ENCODE results near the gene DGKQ.

Gene DGKQ

DNA sequence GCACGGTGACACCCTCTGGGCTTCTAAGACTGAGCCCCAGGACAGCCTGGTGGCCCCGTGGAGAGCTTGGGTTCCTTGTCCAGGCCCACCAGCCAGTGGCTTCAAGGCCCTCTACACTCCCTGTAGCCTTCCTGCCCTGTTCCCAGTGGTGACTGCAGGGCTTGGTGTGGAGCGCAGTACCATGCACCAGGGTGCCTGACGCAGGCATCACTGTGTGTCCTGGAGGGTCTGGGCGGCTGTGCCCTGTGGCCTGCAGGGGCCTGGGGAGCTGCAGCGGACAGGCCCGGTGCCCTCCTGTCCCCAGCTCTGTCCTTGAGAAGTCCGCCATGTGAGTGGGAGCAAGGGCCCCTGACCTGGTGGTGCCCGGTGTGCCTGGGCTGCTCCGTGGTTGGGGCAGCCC, 42.4 kb upstream of the DGKQ start:
- H3K27ac ChIP-seq (ENCODE audit: low read length), result no peak overlapping the region
- H3K36me3 ChIP-seq (ENCODE audit: control insufficient read depth, insufficient read depth, low read length), result no peaks in the 10 kb centered on the region; the same call in 1 of the 2 replicates
- peaks cover under 1% of the 10 kb centered on the region; the same call in 1 of the 2 replicates for H3K27me3 ChIP-seq (ENCODE audit: control insufficient read depth, insufficient read depth, low read length)
- H3K4me3 ChIP-seq (ENCODE audit: low read length), result no peak overlapping the region
- H3K9me3 ChIP-seq (ENCODE audit: control insufficient read depth, insufficient read depth, low read length), result no peaks in the 10 kb centered on the region
- DNase-seq (ENCODE audit: low read depth, low spot score), result no peak
- peaks cover 1% of the 10 kb centered on the region; the same call in 1 of the 2 replicates for H3K4me1 ChIP-seq (ENCODE audit: control insufficient read depth, insufficient read depth, low read length)
- WGBS (ENCODE audit: insufficient coverage, insufficient read length), result no CpG with 5 or more reads among the region's 10 CpGs

DNA sequence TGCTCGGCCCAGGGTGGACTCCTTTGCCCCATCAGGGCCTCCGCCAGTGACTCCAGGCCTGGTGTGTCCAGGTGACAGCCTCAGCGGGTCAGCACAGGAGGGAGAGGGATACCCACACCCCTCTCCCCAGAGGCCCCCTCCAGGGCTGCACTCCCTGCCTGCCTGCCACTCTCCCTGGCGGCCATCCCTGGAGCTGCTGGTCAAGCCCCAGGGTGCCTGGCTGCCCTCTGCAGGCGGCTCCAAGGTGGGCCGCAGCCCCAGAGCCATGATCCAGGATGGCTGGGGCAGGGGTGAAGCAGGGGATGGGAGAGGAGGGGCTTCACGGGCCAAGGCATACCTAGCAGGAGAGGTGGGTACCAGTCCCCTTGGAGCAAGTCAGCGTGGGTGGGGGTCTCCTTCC, 41.8 kb upstream of the DGKQ start:
- no peaks in the 10 kb centered on the region; the same call in 1 of the 2 replicates for H3K36me3 ChIP-seq (ENCODE audit: control insufficient read depth, insufficient read depth, low read length)
- WGBS (ENCODE audit: insufficient coverage, insufficient read length), result no CpG with 5 or more reads among the region's 8 CpGs
- H3K4me3 ChIP-seq (ENCODE audit: low read length), result no peak overlapping the region
- peaks cover 6% of the 10 kb centered on the region; the same call in 1 of the 2 replicates for H3K27me3 ChIP-seq (ENCODE audit: control insufficient read depth, insufficient read depth, low read length)
- peaks cover 2% of the 10 kb centered on the region; the same call in 1 of the 2 replicates for H3K4me1 ChIP-seq (ENCODE audit: control insufficient read depth, insufficient read depth, low read length)
- H3K27ac ChIP-seq (ENCODE audit: low read length), result no peak overlapping the region
- DNase-seq (ENCODE audit: low read depth, low spot score), result no peak
- no peaks in the 10 kb centered on the region for H3K9me3 ChIP-seq (ENCODE audit: control insufficient read depth, insufficient read depth, low read length)

DNA sequence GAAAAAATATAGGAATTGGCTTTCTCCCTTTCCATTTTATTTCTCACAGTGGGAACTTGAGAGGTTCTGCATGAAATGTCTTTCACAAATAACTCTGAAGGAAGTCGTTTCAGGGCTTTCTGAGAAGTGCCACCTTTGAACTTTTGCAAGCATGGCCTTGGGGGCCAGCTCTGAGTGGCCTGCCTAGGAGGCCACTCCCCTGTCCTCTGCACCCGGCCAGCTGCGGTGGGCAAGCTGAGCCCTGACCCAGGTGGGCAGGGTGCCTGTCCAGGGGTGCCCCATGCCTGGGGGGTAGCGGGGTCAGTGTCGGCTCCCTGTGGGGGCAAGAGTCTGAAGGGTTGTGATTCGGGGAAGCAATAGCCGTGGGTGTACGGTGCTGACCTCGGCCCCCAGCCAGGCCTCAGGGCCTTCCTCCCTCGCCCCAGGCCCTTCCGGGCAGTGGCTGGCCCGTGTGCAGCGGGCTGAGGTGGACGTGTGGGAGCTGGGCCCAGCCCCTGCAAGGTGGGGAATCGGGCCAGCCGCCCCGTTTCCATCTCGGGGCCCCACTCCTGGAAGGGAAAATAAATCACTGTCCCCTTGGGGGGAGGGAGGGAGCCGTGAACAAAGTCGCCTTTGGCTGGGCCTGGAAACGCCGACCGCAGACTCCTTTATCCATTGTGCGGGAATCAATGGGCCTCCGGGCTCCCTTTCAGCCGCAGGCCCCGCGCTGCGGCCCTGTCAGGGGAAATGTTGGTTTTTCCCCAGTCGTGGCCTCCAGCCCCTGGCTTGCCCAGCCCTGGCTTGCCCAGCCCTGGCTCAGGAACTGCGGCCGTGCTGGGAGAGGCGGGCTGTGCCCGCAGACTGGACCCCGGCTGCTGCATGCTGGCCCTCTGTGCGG, 41.2 kb upstream of the DGKQ start:
- Histone ChIP-seq H3K9me3 (ENCODE audit: control insufficient read depth, insufficient read depth, low read length) (no peaks in the 10 kb centered on the region), H3K4me1 (ENCODE audit: control insufficient read depth, insufficient read depth, low read length) (peaks cover 5% of the 10 kb centered on the region; the same call in 1 of the 2 replicates), H3K27ac (ENCODE audit: low read length) (no peak overlapping the region), H3K36me3 (ENCODE audit: control insufficient read depth, insufficient read depth, low read length) (no peaks in the 10 kb centered on the region; the same call in 1 of the 2 replicates), H3K27me3 (ENCODE audit: control insufficient read depth, insufficient read depth, low read length) (peaks cover 10% of the 10 kb centered on the region; the same call in 1 of the 2 replicates), H3K4me3 (ENCODE audit: low read length) (no peak overlapping the region)
- no CpG with 5 or more reads among the region's 36 CpGs for WGBS (ENCODE audit: insufficient coverage, insufficient read length)
- DNase-seq (ENCODE audit: low read depth, low spot score), result no peak

DNA sequence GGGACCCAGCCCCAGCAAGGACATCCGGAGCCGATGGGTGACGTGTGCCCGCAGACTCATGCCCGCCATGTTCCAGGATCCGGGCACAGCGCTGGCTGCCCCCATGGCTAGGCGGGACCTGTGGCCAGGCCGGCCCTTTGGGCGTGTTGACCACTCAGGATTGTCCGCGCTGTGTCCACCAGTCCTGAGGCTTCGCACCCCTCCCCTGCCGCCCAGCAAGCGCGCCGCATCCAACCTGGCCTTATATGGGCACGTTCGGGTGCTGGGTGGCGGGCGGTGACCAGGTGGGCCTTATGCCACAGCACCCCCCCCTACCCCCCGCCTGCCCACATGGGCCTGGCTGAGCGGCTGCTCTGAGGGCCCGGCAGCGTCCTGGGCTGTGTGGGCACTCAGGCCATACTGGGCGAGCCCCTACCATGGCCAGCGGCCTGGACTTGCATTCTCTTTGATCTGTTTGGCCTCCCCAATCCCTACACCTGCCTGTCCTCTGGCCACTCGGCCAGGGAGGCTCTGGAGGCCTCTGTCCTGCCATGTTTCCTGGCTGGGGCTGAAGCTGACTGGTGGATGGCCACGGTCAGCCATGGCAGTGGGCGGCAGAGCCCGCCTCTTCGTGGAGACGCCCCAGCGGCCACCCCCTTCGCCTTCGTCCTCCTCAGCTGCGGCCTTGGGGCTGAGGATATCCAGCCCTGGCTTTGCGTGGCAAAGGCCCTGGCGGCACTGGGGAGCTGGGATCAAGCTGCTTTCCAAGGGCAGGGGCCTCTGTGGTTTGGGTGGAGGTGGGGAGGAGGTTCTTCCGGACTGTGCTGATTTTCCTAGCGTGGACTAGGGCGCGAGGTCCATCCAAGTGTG, 40.1 kb upstream of the DGKQ start:
- Histone ChIP-seq H3K9me3 (ENCODE audit: control insufficient read depth, insufficient read depth, low read length) (no peaks in the 10 kb centered on the region), H3K4me1 (ENCODE audit: control insufficient read depth, insufficient read depth, low read length) (peaks cover 5% of the 10 kb centered on the region; the same call in 1 of the 2 replicates), H3K4me3 (ENCODE audit: low read length) (no peak overlapping the region), H3K27ac (ENCODE audit: low read length) (no peak overlapping the region), H3K27me3 (ENCODE audit: control insufficient read depth, insufficient read depth, low read length) (peaks cover 16% of the 10 kb centered on the region), H3K36me3 (ENCODE audit: control insufficient read depth, insufficient read depth, low read length) (no peaks in the 10 kb centered on the region; the same call in 1 of the 2 replicates)
- no CpG with 5 or more reads among the region's 43 CpGs for WGBS (ENCODE audit: insufficient coverage, insufficient read length)
- no peak for DNase-seq (ENCODE audit: low read depth, low spot score)

DNA sequence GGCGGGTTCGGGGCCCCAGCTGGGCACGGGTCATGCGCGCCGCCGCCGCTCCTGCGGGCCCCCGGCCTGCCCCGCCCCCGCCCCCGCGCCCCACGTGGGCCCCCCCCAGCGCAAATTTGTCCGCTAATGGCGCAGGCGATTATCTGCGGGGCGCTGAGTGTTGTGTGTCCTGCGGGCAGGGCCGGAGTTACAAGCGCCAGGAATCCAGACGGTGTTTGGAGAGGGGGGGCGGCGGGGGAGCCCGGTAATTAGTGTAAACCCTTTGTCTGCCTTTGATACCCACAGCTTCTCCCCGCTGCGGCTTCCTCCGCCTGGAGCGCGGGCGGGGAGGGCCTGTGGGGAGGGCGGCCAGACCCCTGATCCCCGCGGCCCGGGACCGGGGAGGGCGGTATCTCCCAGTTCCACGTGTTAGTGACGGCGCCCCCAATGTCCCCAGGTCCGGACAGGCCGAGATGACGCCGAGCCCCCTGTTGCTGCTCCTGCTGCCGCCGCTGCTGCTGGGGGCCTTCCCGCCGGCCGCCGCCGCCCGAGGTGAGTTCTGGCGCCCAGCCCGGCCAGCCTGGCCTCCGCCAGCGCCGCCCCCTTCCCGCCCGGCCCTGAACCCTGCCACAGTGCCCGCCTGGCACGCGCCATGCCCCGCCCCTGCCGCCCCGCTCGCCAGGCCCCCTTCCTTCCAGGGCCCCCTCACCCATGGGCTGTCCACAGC, 38.8 kb upstream of the DGKQ start:
- DNase-seq (ENCODE audit: low read depth, low spot score), result no peak
- H3K9me3 ChIP-seq (ENCODE audit: control insufficient read depth, insufficient read depth, low read length), result no peaks in the 10 kb centered on the region
- no peak overlapping the region for H3K27ac ChIP-seq (ENCODE audit: low read length)
- H3K4me1 ChIP-seq (ENCODE audit: control insufficient read depth, insufficient read depth, low read length), result peaks cover 5% of the 10 kb centered on the region; the same call in 1 of the 2 replicates
- H3K4me3 ChIP-seq (ENCODE audit: low read length), result peak overlapping the region; percentile 32; the same call in 1 of the 2 replicates
- no CpG with 5 or more reads among the region's 69 CpGs for WGBS (ENCODE audit: insufficient coverage, insufficient read length)
- no peaks in the 10 kb centered on the region; the same call in 1 of the 2 replicates for H3K36me3 ChIP-seq (ENCODE audit: control insufficient read depth, insufficient read depth, low read length)
- peaks cover 24% of the 10 kb centered on the region for H3K27me3 ChIP-seq (ENCODE audit: control insufficient read depth, insufficient read depth, low read length)

DNA sequence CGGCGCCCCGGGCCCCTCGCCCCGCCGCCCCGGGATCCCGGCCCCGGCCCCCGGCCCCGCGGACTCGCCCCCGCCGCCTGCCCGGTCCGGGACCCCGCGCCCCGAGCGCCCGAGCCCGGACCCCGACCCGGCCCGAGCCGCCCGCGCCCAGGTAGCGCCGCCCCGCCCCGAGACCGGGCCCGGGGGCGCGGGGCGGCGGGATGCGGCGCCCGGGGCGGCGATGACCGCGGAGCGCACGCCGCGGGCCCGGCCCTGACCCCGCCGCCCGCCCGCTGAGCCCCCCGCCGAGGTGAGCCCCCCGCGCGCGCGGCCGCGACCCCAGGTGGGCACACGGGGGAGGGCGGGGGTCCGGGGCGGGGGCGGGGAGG, 38.3 kb upstream of the DGKQ start:
- Histone ChIP-seq H3K4me3 (ENCODE audit: low read length) (peak overlapping the region; percentile 22; the same call in 1 of the 2 replicates), H3K9me3 (ENCODE audit: control insufficient read depth, insufficient read depth, low read length) (no peaks in the 10 kb centered on the region), H3K27ac (ENCODE audit: low read length) (no peak overlapping the region), H3K4me1 (ENCODE audit: control insufficient read depth, insufficient read depth, low read length) (peaks cover 5% of the 10 kb centered on the region; the same call in 1 of the 2 replicates), H3K36me3 (ENCODE audit: control insufficient read depth, insufficient read depth, low read length) (no peaks in the 10 kb centered on the region; the same call in 1 of the 2 replicates), H3K27me3 (ENCODE audit: control insufficient read depth, insufficient read depth, low read length) (peaks cover 24% of the 10 kb centered on the region)
- WGBS (ENCODE audit: insufficient coverage, insufficient read length), result no CpG with 5 or more reads among the region's 69 CpGs
- DNase-seq (ENCODE audit: low read depth, low spot score), result no peak

DNA sequence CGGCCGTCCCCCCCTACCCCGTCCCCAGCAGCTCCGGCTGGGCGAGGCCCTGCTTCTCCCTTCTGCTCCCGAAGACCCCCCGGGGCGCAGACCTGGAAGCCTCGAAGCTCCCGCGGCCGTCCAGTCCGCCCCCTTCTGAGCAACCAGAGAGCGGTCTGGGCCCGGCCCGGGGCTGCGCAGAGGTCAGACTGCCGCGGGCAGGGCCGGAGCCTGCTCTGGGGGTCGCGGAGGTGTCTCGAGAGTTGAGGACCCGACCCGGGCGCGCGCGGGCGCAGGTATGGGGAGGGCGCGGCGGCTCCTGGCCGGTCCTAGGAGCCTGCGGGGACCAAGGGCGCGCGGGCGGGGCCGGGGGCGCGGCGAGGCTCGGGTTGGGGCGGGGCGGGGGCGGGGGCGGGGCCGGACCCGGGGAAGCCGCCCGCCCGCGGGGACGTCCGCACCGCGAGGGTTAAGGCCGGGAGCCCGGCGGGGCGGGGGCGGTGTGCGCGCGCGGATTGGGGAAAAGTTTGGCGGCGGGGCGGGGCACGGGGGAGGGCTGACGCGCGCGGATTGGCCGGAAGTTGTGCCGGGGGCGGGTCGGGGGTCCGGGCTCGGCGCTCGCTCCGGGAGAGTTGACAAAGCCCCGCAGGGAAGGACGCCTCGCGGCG, 37.8 kb upstream of the DGKQ start, which contains the start of gene FGFRL1:
Gene FGFRL1, plus strand, starts transcription at position 605 of the 644 bp plus-strand sequence. CDS start 860 bp downstream, outside the sequence.
- WGBS (ENCODE audit: insufficient coverage, insufficient read length), result no CpG with 5 or more reads among the region's 89 CpGs
- H3K27me3 ChIP-seq (ENCODE audit: control insufficient read depth, insufficient read depth, low read length), result peaks cover 24% of the 10 kb centered on the region
- H3K4me1 ChIP-seq (ENCODE audit: control insufficient read depth, insufficient read depth, low read length), result peaks cover 5% of the 10 kb centered on the region; the same call in 1 of the 2 replicates
- H3K4me3 ChIP-seq (ENCODE audit: low read length), result peak within 1 kb of the TSS; percentile 32; the same call in 1 of the 2 replicates
- H3K36me3 ChIP-seq (ENCODE audit: control insufficient read depth, insufficient read depth, low read length), result no peaks in the 10 kb centered on the region
- no peak within 1 kb of the TSS for H3K27ac ChIP-seq (ENCODE audit: low read length)
- DNase-seq (ENCODE audit: low read depth, low spot score), result no peak
- H3K9me3 ChIP-seq (ENCODE audit: control insufficient read depth, insufficient read depth, low read length), result no peaks in the 10 kb centered on the region

DNA sequence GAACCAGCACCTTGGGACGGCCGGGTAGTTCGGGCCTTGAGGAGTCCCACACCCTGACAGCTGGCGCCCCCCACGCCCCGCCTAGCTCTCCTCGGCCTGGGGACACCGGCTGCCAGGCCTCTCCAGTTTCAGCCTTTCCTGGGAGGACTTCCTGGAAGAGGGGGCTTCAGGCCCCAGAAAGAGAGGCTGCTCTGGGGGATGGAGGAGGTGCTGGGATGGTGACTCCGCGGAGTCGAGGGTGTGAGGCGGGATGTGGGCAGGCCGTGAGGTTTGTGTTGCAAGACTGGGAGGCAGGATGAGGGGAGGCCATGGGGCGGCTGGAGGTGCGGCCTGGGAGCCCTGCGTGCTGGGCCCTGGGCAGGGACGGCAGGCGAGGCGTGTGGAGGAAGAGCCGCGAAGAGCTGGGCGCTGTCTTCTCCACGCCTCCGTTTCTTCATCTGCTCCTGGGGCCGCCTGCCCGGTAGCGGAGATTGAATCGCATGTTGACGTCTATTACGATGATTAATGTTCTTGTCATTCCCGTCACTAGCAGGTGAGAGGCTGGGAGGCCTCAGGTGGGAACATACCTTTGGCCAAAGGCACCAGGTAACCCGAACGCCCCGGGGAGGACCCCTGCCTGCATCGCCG, 37.1 kb upstream of the DGKQ start:
- H3K27ac ChIP-seq (ENCODE audit: low read length), result no peak overlapping the region

More for the DNA sequence above, 37.1 kb upstream of the DGKQ start:
- DNase-seq (ENCODE audit: low read depth, low spot score), result no peak
- Histone ChIP-seq H3K4me3 (ENCODE audit: low read length) (peak overlapping the region; percentile 56; the same call in 1 of the 2 replicates), H3K4me1 (ENCODE audit: control insufficient read depth, insufficient read depth, low read length) (peaks cover 5% of the 10 kb centered on the region; the same call in 1 of the 2 replicates), H3K9me3 (ENCODE audit: control insufficient read depth, insufficient read depth, low read length) (no peaks in the 10 kb centered on the region), H3K36me3 (ENCODE audit: control insufficient read depth, insufficient read depth, low read length) (no peaks in the 10 kb centered on the region), H3K27me3 (ENCODE audit: control insufficient read depth, insufficient read depth, low read length) (peaks cover 24% of the 10 kb centered on the region)
- WGBS (ENCODE audit: insufficient coverage, insufficient read length), result no CpG with 5 or more reads among the region's 36 CpGs

Data from iPS DF 6.9 (cell line).